Activated naive CD4-positive, alpha-beta T cell (primary cell): ENCODE measurements around the gene LRPAP1.

Experiments
- DNase-seq, 4 experiments: peaks; one replicate each; lab custom pipeline; 2025; lab: John Stamatoyannopoulos, UW

The LRPAP1 gene

DNA sequence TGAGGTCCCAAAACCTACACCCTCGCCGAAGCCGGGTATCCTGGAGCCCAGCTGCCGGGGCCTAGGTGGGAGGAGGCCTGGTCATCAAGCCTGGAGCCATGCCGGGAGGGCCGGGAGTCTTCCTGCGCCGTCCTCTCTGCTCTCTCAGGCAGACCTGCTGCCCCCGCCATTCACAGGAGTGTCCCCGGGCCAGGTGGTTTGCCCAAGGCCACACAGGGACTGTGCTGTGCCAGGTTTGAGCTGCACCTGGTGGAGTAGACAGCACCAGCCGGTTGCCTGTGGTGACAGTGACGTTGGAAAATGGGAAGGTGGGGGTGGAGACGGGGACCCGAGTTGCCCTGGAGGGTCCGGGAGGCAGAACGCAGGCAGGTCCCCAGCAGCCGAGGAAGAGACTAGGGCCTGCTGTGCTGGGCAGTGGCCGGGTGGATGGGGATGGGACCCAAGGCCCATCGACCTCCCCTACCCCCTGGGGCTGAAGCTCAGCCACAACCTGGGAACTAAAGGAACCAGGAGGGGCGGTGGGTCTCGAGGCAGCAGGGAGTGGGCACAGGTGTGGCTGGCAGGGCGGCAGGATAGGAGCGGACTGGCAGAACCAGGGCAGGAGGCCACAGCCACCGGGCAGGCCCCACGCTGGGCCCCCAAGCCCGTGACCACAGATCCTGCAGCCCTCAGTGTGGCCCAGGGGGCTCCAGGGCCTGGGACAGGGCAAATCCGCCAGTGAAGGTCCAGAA lies 59.6 kb downstream of the LRPAP1 start:
- no peak for DNase-seq

DNA sequence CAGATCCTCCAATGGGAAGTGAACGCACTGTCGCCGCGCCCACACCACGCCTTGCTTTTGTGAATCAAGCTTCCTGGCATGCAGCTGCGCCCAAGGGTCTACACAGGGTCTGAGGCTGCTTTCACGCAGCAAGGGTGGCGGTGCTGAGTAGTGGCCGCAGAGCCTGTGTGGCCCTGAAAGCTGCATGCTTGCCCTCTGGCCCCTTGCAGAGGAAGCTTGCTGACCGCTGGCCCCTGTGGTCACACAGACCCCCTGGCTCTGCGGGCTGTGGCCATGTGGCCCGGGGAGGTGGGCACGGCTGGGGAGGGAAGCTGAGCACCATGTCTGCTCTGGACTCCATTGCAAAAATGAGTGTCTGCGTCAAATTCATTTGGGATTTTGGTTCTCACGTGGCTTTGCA lies 60.3 kb downstream of the LRPAP1 start:
- DNase-seq = no peak

DNA sequence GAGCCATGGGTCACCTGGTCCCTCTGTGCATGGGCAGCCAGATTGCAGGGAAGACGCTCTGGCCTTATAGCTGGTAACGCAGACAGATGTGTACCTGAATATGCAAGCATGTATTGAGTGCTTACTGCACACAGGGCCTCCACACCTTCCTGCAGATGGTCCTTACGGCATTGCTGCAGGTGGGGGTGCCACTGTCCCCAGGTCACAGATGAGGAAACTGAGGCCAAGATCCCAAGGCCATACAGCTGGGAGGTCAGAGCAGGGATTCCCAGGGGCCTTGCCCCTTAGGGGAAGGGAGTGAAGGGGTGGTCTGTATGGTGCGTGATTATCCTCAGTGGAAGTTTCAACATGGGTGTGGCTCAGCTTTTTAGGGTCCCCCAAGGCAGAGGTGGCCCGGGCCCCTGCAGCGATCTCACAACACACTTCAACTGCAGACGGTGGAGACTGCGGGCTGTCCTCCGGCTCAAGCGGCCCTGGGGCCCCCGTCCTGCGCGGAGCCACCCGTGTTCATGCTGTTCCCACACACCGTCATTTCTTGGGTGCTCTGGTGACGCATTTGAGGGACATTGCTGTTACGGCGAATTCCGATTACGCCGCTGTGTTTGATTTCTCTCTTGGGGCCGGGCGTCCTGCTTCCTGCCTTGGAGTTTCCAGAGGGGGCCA lies 61.0 kb downstream of the LRPAP1 start:
- no peak for DNase-seq

DNA sequence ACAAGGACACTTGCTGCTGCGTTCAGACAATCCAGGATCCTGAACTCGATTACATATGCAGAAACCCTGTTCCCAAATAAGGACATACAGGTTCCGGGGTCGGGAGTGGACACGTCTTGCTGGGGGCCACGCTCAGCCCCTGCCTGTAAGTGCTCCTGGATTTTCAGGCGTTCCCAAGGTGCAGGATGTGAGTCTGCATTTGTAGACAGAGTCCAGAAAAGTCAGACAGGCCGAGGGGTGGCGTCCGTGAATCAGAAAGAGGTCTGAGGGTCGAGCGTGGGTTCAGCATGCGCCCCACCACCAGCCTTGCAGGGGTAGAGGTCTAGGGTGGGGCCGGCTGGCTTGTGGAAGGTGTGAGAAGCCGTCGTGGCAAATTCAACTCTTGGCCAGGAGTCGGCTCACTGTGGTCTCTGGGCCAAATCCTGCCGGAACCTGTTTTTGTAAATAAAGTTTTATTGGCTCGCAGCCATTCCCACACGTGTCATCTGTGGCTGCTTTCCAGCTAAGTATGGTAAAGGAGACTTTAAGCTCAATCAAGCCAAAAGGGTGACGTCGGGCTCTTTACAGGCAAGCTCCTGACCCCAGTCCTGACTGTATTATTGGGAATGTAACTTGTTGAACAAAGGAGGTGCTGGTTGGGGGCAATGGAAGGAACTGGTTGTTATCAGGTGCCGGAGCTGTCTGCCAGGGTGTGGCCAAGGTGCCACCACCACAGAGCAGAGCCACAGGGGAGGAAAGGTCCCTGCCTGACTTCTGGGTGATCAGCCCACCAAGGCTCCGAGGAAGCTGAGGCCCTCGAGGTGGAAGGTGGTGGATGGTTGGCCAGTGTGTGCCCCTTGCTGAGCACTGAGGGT lies 61.8 kb downstream of the LRPAP1 start:
- DNase-seq = no peak

DNA sequence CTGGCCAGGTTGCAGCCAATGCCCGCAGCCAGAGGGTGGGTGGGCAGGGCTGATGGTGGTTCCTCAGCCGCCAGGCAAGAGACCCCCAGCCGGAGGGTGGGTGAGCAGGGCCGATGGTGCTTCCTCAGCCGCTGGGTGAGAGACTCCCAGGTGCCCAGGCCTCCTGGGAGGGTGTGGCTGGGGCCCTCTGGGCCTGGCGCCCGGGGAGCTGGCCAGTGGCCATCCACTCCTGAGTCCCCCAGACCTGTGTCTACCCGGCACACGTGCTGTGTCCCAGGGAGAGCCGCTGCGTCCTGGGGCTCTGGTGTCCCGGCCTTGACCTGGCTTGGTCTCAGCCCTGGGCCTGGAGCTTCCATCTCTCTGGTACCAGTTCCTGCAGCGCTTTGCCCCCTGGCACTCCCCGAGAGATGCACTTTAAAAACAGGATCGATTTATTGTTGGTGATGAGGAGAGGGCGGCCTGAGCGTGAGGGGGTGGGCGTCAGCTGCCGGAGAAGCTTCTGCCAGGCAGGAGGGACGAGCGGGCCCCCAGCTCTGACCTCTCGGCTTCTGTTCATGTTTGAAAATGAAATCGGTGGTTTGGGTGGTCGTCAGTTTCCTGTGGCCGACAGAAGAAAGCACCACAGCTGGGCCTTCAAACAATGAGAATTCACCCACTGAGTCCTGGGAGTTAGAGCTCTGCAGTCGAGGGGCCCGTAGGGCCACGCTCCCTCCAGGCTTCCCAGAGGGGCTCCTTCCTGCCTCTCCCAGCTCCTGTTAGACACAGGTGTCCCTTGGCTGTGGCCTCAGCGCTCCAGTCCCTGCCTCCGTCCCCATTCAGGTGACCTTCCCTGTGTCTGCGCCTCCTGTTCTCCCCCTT lies 62.6 kb downstream of the LRPAP1 start:
- DNase-seq = no peak

DNA sequence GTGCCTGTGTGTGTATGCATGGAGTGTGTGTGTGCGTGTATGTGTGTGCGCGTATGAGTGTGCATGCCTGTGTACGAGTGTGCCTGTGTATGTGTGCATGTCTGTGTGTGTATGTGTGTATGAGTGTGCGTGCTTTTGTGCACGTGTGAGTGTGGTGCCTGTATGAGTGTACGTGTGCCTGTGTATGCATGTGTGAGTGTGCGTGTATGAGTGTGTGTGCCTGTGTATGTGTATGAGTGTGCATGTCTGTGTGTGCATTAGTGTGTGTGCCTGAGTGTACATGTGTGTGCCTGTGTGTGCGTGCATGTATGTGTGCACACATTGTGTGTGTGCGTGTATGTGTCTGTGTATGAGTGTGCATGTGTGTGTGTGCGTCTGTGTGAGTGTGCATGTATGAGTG lies 63.4 kb downstream of the LRPAP1 start:
- DNase-seq = no peak

- no peak for DNase-seq
These were observed 64.1 kb downstream of the LRPAP1 start for GRCh38 chr4:3468154-3468553.

- DNase-seq = no peak
These were observed 64.6 kb downstream of the LRPAP1 start for GRCh38 chr4:3467601-3468031.

DNA sequence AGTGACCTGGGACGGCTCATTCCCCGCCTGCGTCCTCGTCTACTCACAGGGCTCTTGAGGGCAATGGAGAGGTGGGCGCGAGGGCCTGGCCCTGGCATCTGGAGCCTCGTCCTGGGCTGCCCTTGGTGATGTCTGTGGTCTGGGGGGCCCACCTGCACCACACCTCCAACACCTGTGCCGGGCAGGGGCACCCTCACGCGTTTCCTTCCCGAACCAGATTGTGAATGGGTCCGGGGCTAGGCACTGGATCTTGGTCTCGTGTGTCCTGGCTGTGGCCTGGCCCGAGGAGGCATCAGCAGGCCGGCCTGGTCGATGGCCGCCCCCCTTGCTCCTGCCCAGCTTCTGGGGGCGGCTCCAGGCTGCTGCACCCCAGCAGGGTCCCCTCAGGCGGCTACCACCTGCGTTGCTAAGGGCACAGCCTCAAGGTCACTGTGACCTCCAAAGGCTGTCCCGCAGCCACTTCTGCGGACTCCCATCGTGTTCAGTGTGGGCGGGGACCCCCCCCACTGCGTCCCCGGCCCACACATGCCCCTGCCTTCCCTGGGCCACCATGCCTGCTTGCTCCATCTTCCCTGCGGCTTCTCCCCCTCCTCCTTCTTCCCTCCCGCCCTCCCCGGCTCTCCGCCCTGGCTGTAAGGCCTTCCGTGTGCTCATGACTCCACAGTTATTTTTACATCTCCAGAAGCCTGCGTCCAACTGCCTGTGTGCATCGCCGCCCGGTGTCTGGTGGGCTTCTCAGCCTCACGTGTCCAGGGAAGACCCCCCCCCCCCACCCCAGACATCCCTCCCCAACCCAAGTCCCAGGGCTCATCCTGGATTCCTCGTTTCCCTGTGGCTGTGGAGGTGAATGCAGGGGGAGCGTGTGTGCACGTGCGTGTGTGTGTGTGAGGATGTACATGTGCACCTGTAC lies 65.3 kb downstream of the LRPAP1 start:
- DNase-seq = no peak

DNA sequence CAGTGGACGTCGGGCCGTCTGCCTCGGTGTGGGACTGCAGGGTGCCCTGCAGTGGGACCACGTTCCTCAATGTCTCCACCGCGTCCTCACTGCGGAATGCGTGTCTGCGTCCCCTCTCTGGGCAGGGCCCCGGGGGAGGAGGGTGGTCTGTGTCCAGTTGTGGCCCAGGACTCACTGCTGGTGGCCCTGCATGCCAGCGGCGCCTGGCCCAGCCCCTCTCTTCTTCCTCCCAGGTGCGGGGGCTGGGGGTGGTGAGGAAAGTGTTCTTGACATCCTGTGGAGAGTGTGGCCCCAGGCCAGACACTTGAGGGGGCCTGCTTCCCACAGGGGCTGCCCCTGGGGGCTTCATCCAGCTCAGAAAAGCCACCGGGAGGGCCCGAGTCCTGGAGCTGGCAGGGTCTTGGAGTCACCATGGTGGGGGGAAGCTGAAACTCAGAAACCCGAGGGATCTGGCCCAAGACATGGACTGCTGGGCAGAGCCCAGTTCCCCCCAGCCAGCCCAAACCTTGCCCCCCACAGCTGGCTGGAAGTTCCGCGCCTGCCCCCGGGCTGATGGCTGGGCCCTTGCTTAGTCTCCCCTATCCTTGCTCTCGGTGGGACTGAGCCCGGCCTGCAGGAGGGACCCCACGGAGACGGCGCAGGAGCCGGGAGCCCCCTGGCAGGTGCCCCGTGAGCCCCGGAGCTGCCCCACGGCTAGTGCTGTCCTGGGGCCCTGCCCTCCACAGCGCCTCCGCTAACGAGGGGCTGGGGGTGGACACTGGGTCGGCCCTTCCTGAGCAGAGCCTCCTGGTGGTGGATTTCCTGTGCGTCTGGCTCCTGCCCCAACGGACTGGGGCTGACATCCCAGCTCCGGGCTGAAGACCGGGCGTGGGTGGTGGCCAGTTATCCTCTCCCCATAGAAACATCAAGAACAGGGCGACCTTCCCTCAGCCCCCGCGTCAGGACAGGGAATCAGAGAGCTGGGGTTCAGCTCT lies 66.2 kb downstream of the LRPAP1 start:
- no peak for DNase-seq

GRCh38 chr4:3464911-3465697 lies 67.1 kb downstream of the LRPAP1 start:
- DNase-seq = no peak

DNA sequence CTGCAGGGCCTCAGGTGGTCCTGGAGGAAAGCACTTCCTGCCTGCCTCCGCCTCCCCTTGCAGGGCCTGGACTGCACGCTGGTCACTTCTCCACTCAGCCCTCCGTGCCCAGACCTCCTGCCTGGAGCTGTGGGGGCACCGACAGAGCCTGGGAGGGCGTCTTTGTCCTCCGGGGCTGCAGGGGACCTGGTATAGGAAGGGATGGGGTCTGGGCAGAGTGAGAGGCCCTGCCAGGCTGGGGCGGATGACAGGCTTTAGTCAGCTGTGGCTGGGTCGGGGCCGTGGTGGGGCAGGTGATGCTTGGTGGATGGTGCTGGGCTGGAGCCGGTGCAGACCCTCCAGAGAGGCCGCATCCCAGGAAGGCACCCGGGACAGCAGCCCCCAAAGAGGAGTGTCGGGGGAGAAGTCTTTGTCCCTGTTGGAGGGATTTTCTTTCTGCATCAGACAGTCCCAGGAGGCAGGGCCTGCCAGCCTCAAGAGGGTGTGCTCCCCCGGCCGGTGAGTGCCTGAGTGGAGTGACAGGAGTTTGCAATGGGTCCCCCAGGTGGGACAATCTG lies 67.8 kb downstream of the LRPAP1 start:
- no peak for DNase-seq

DNA sequence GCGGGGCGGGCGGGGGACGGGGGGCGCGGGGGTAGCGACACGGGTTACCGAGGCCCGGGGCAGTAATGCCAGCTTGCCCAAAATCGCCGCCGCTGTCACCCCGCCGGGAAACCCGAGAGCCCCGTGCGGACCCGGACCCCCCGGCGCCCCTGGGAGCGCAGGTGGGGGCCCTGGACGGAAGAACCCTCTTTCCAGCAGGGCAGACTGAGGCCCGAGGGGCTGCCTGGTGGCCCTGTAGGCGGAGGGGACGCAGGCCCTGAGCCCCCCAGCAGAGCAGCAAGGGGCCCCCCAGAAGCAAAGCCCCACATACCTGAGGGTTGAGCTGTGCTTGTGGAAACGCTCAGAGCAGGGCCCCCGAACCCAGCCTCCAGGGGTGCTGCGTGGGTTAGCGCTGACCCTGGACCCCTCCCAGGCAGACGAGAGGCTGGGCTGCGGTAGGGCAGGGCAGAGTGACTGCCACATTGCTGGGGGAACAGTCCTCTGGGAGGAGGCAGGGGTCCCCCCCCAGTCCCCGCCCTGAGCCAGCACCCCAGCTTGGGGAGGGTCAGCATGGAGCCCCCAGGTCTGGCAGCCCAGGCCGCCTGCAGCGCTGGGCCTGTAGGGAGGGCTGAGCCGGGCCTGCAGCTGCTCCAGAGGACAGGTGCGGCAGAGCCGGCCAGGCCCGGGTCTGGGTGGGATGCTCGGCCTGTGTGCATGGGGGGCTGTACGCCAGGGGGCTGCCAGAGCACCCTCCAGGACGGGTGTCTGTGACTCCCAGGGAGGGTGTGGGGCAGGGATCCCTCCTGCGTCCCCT lies 68.5 kb downstream of the LRPAP1 start:
- DNase-seq = no peak

- DNase-seq = no peak
These were observed 69.3 kb downstream of the LRPAP1 start, which contains the start of gene DOK7 for GRCh38 chr4:3462790-3463415. Gene DOK7, plus strand, starts transcription at chr4:3463306. Its CDS starts 70 bp downstream, at chr4:3463376.

GRCh38 chr4:3462321-3462789 lies 69.9 kb downstream of the LRPAP1 start:
- no peak for DNase-seq

GRCh38 chr4:3461515-3462291 lies 70.5 kb downstream of the LRPAP1 start:
- no peak for DNase-seq
